NCI-H1930 (cell line): ENCODE measurements around the gene RNPC3.
"Not testable (repeated sequence)": the region's sequence is repeated elsewhere in the genome, so short reads cannot be mapped to it uniquely, and the experiment has no call there.

ENCODE experiments used
- DNase-seq, 2 experiments: peaks; one replicate each; lab custom pipeline; 2025; lab: John Stamatoyannopoulos, UW

The RNPC3 gene

DNA sequence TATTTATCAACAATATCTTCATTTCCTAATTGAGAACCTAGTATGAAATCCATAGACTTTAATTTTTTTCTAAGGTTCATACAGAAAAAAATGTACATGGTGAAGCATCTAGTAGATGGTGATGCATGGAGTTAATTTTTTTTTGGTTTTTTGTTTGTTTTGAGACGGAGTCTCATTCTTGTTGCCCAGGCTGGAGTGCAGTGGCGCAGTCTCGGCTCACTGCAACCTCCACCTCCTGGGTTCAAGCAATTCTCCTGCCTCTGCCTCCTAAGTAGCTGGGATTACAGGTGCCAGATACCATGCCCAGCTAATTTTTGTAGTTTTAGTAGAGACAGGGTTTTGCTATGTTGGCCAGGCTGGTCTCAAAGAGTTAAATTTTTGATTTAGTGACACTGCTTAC, 35.6 kb downstream of the RNPC3 start:
- DNase-seq = not testable (repeated sequence)

DNA sequence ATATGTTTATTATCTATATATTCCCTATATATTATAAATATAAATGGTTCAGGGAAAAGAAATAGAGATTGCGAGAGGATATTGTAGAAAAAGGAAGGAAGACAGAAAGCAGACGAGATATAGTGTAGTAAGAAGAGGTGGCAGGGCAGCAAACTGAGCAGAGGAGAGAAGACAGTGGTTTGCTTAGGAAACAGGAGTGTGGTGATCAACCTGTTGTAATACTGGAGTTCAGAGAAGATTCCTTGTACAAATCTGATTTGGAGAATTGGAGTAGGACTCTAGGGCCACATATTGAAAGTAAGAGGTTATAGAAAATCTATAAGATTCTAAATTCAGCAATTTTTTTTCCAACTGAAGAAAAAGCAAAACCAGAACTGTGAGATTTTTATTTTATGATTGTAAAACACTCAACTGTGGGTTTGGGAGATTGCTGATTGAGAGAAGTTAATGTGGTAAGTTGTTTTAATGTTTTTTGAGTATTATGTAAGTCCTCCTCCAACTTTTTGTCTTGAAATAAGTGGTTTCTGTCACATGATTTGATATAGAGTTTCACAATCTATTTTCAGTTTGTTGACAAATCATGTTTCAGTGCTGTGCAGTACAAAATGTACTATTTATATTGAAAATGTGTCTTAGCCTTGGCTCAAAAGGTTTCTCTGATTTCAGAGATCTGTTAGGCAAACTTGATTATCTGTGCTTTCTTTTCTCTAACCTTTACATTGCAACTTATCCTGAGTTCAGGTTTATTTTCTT, 36.3 kb downstream of the RNPC3 start:
- no peak for DNase-seq

DNA sequence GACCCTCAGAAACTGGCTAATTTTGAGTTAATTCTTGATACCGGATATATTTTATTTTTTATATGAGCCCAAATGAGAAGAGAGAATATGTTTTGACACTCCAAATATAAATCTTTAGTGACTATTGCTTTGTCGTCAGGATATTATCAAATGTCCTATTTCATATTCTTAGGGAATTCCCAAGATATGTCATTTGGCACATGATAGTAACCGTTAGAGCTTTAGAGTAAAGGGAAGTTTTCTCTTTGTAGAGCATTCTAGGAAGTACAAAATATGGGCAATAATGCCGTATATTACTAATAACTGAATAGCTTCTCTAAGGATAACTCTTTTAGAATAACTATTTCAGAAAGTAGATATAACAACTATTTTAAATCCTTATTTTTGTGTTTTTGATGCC, 37.6 kb downstream of the RNPC3 start:
- no peak for DNase-seq

DNA sequence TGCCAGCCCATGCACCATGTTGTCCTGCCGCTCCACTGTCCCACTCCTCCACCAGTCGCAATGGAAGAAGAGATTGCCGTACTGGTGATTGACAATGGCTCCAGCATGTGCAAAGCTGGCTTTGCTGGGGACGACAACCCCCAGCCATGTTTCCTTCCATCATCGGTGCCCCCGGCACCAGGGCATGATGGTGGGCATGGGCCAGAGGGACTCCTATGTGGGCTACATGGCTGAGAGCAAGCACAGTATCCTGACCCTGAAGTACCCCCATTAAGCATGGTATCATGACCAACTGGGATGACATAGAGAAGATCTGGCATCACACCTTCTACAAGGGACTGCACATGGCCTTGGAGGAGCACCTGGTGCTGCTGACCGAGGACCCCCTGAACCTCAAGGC, 44.0 kb downstream of the RNPC3 start:
- DNase-seq = no peak

DNA sequence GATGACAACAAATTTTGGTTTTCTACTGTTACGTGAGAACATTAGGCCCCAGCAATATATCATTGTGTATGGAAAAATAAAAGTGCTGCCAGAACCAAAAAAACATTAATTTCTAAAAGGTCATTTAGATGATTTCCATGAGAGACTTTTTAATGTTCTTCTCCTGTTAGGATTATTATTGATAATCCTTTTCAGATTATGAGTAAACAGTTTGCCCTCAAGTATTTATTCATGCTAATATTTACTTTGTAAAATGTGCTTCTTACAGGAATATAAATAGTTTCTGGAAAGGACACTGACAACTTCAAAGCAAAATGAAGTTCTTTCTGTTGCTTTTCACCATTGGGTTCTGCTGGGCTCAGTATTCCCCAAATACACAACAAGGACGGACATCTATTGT, 45.8 kb downstream of the RNPC3 start, which contains the start of gene AMY2B:
Gene AMY2B (plus strand): TSS at position 301 of the 400 bp plus-strand sequence. CDS start 14 bp downstream, at position 315.
- not testable (repeated sequence) for DNase-seq

DNA sequence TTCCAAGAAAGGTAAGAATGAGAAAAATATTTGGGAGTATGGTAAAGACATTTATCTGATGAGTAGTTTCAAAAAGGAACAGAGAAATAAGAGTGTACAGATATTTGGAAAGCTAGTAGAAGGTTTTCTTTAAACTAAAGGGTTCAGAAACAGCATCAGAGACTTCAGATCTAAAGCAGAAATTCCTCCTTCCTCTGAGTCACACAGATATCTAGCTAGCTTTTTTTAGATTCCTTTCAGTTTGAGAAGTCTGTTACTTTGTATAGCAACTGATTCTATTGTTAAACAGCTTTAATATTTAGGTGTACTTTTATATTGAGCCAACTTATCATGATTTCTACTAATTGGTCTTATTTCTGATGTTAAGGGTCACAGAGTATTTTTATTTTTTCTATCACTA, 50.6 kb downstream of the RNPC3 start:
- DNase-seq = no peak

DNA sequence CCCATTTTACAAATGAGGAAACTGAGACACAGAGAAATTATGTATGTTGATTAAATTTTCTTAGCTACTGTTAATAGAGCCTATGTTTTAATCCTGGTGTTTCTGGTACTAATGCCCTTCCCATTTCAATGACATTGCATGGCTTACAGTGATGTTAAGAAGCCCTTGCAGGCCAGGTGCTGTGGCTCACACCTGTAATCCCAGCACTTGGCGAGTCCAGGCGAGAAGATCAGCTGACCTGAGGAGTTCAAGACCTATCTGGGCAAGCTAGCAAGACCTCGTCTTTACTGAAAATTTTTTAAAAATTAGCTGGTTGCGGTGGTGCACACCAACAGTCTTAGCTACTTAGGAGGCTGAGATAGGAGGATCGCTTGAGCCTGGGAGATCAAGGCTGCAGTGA, 51.3 kb downstream of the RNPC3 start:
- DNase-seq = not testable (repeated sequence)

DNA sequence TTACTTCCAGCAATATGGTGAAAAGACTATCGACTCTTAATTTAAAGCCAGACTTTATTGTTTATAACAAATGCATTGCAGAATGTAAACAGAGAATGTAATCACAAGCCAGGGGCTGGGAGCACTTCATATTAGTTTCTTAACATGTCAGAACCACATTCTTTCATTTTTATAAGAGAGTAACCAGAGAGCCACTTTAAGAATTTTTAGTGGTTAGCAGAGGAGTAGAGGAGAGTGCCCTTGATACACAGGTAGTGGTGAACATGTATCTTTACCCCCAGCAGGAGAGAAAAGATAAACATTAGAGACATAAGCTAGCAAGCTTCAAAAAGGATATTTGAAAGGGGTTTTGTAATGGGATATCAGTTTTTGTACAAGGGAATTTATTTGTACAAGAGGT, 57.0 kb downstream of the RNPC3 start:
- DNase-seq = no peak

DNA sequence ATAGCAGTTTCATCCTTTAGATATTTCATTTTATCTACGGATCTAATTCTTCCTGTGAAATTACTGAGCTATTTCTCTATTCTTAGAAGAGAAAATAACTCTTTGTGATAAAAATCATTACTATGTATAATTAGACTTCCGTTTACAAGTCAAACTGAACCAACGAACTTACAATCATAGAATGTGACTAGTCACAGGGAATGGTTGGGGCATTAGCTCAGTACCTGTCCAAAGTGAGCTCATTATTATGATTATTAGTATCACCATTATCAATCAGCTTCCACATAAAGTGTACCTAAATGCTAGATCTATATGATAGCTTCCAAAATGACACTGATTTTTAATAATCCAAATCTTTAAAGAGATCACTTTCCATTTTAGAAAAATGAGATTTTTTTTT, 58.4 kb downstream of the RNPC3 start:
- no peak for DNase-seq

DNA sequence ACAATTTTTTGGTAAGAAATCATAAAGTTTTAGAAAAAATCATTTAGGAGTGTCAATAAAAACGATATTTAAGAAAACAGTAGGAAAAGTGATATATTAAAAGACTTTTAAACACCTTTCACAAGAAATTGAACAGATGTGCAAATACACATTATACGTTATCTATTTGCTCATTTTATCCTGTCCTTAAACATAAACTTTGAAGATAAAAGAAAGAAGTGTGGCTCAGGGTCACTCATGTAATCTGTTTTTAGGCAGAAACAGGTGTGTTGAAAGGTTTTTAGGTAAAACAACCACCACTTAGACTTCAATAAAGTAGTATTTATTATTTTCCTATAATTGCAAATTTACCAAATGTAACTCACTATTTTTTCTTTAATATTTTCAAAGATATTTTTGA, 59.0 kb downstream of the RNPC3 start:
- DNase-seq = no peak

DNA sequence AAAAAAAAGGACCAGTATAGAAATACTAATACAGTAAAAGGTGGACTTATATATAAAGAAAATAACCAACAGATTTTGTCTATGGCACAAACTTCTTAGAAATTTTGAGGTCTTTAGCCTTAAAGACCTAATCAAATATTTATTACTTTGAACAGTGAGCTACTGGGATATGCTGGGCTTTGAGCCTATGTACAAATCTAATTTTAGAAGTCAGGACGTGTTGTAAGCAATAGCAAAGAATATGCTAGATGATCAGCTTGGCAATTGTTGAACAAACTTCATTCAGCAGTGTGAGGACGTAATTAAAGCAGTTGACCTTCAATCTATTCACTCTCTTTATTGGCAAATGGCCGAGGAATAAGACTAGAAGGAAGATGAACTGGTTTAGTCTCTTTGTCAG, 77.2 kb downstream of the RNPC3 start:
- DNase-seq = not testable (repeated sequence)
